ENCODE data around the gene HOXB7.

Gene HOXB7

DNA sequence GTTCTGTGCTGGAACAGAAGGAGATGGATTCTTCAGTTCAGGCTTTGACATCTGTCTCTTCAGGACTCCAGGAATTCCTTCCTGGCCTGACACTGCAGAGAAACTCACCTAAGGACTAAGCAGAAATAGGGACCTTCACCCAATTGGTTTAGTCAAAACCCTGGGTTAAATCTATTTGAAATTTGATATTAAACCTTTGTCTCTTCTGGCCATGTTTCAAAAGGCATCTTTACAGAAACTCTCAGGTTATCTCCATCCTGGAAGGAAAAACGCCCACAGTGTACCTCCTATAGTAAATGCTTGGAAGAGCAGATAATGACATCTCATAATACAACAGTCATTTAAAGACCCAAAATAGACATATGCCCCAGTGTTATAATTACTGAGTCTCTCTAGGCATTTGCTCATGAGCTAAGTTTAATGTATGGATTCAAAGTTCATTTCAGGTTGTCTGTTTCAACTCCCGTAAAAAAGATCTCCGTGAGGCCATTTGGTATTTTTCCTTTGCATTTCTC, 27.1 kb downstream of the HOXB7 start:
- no peak for DNase-seq

GRCh38 chr17:48582750-48583069, 28.1 kb downstream of the HOXB7 start:
- no peak for DNase-seq

DNA sequence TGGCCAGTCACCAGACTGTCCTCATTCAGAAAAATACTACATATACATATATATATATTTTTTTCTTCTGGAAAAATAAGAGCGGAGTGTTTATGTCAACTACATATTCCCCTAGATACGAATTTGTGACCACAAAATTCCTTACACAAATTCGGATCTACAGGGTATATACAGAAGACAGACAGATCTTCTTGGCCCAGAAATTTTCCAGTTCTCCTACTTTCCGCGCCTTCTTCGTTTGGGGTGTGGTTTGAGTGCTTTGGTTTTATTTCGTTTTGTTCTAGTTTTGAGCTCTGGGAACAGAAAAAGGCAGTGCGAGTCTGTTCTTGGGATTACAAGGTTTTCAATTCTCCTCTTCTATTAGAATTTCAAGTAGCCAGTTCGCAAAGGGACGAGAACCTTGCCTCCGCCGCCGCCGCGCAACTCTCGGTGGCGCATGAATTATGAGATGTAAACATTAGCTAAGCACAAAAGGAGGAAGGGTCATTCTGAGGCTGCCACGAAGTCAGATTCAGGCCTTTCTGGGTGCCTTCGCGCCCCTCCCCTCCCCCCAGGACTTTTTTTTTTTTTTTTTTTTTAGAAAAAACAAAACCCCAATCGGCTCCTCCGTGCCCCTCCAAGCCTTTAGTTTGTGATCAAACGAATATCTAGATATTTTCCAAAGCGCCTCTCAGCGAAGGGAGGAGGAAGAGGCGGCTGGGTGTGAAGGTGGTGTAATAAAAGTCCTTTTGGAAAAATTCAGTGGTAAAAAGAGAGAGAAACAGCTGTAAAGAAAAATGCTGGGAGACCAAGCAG, 30.9 kb downstream of the HOXB7 start:
- no peak for DNase-seq

- DNase-seq = no peak
These were observed 31.4 kb downstream of the HOXB7 start for GRCh38 chr17:48579471-48579759.

DNA sequence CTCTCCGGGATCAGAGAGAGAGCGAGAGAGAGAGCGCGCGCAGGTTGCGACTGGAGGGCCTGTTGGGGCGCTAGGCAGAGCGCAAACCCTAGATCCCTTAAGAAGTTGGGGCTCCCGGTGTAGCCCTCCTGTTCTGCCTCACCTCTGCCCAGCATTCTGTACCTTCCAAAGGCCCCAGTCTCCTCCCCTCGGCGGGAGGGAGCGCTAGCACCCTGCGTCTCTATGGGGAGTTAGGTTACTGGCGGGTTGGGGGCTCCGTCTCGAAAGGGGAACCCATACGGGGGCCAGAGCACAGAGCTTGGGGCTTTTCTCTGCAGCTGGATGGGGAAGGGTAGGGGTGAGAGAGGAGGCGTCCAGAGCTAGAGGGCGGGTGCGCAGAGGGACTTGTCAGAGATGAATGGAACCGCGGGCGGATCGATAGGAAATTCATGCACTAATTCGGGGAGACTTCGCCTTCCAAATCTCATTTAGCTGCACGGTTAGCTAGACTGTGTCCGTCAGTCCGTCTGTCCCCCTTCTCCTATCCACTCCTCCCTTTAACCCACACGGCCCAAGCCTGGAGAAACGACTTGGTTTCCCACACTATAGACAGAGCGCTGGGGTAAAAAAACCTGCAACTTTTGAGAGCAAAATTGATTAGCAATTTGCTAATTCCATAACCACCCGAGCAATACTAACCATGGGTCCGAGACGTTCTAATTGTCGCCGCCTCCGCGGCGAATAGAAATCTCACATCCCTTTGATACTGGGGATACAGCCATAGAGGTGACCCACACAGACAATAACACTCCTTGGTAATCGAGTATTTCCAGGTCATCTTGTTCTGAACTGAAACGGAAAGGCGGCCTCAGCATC, 32.0 kb downstream of the HOXB7 start:
- DNase-seq = no peak

DNA sequence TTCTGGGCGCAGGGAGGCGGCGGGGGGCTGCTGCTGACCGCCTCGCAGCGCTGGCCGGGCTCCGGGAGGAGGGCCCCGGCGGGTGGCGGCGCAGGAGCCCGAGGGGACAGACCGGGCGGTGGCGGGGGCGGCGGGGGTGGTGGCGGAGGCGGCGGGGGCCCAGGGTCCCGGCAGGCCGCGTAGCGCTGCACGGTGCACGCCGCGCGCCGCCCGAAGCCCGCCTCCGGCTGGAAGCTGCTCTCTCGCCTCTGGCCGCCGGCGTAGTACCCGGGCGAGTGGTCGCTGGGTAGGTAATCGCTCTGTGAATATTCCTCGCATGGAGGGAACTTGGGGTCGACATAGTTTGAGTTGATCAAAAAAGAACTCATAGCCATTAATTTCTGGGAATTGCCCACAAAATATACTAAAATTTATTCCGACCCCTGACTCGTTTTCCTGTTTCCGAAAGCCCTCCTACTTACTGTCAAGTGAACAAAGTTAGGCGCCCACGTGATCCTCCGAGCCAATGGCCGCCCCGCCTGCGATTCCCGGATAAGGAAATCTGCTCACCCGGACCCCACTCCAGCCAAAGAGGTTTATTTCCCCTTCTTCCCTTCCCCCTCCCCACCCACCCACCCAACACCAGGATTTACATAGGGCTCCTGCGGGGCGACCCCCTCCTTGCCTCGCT, 32.7 kb downstream of the HOXB7 start, which contains the start of gene HOXB4:
HOXB4 (minus strand) TSS at position 405 of the 670 bp plus-strand sequence; CDS start at position 374, 31 bp downstream.
- DNase-seq = peak in 3 of 51 donors; percentile 1 to 10 (median 2)

GRCh38 chr17:48577330-48577945, 33.4 kb downstream of the HOXB7 start:
- no peak for DNase-seq

DNA sequence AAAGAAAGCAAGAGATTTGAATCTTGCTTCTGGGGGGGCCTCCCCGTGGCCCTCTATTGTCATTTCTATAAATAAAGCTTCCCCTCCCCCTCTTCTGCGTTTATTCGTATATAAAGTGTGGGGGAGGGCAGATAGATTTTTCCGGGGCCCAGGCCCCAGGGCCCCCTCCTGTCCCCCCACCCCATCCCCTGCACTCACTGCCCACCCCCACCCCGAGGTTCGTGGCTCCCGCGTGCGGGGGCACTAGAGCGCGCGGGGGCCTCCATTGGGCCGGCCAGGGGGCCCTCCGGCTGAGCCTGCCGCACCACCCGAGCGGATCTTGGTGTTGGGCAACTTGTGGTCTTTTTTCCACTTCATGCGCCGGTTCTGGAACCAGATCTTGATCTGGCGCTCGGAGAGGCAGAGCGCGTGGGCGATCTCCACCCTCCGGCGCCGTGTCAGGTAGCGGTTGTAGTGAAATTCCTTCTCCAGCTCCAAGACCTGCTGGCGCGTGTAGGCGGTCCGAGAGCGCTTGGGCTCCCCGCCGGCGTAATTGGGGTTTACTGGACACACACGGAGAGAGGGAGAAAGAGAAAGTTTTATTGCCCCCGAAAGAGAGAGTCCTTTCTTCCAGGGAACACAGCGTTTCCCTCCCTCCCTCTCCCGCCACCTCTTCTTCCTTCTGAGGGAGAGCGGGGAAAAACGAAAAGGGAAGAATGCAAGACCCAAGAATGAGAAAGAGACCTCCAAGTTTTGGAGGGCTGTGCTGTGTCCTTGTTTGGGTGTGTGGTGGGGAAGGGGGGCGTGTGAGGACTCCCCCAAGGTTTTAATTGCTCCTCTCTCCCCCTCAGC, 34.1 kb downstream of the HOXB7 start:
- DNase-seq = no peak

DNA sequence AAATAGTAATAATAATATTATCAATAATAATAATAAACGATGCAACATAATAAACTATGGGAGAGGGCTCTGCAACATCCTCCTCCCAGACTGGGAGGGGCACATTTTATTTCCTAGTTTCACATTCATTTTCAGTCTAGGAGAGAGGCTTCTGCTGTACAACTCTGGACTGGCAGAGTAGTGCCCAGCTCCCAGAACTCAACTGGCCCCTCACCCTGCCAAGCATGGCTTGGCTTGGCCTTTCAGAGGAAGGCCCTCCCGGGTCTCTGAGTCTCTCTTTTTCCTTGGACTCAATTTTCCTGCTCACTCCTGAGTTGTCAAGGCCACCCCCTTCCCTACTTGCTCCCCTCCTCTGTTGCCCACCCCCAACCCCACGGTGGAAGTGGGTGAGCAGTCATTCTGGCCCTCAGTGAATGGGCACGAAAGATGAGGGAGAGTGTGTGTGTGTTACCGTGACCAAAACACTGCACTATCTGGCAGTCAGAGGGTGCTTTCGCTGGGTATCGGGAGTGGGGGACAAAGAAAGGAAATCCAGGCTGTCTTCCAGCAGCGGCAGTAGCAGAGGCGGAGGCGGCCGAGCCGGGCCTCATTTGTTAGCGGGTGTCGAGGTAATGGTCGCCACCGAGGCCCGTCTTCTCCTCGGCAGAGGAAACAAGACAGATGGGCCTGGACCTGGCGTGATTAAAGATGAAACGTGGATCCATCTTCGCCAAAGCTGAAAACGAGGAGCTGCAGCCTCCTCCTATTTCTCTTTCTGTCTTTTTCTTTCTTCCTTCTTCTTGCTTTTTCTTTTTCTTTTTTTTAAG, 34.9 kb downstream of the HOXB7 start:
- no peak for DNase-seq

GRCh38 chr17:48575066-48575582, 35.7 kb downstream of the HOXB7 start:
- no peak for DNase-seq

GRCh38 chr17:48574505-48575065, 36.2 kb downstream of the HOXB7 start:
- no peak for DNase-seq

- DNase-seq = no peak
These were observed 38.9 kb downstream of the HOXB7 start for GRCh38 chr17:48571826-48572417.

DNA sequence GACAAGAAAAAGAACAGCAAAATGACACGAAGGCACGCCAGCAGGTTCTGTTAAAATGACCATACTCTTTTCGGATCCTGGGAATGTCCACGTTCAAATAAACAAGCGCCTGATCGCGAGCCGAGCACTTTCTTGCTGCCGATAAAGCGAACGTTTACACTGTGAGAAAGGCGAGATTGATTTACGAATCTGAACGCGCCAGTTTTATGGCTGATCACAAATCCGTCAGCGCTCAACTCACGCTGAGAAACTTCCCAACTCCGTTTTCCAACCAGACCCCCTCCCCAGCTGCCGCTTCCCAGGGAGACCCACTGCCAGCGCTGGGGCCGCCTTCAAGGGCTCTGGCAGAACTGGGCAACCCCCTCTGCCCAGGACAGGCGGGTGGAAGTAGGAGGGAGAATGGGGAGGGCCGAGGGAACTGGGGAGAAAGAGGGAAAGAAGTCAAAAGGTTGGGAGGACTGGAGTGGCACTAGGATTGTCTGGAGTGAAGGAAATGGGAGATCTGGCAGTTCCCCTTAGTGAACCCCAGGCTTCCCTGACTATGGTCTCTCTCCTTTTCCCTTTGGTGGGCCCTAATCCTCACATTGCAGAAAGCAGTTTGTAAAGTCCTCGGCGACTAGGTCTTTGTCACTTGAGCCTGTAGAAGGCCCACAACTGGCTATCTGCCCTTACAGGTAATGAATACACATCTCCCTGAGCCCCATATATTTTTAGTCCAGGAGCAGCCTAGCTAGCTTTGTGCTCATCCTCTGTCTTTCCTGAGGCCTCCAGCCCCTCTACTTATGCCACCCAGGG, 39.6 kb downstream of the HOXB7 start:
- DNase-seq = no peak

DNA sequence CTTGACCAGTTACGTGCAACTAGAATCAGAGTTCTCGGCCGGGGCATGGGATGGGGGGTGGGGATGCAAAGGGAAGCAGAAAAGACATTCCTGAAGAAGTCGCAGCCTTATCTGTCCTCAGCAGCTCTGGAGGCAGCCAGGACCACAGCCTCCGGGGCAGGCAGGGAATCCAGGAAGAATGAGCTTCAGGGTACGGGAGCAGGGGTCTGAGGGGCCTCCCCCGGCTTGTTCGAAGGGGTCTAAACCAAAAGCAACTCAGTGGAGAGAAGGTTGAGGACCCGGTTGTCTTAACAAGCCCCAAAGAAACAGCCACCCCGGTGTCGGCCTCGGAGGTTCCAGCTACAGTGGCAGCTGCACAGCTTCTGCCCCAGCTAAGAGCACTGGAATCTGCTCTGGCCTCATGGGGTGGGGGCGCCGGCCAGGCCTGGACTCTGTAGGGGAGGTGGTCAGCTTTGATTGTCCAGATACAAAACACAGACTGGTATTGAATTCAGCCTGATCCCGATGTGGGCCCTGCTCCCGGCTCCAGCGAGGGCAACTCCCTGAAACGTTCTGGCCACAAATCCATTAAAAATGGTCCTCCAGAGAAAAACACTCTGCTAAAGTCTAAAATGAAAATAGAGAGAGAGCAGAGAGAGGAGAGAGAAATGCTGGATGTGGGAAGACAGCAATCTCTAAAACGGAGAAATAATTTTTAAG, 40.3 kb downstream of the HOXB7 start:
- DNase-seq = no peak

DNA sequence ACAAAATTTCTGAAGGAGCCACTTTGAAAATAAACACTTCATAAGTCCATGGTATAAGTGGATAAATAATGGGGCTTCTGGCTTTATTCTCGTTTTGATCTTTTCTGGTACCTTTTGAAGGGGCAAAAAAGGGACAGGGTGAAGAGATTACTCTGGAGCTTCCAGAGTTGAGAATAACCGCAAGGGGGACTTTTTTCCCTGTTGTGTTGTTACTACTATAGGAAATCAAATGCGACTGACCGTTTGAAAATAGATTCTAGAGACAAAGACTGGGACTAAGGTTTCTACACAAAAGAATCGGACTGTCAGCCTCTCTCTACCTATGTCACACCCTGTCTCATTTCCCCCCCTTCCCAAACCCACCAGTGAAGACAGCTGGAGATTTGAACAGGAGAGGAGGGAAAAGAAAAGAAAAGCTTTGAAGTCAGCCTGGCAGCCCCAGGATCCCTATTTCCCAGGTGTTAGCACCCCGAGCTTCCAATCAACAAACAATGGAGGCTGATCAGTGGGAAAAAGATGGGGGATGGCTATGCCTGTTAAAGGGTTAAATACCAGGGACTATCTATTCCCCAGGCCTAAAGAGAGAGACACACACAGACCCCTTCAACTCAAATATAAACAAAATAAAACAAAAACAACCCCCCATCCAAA, 41.0 kb downstream of the HOXB7 start:
- no peak for DNase-seq

DNA sequence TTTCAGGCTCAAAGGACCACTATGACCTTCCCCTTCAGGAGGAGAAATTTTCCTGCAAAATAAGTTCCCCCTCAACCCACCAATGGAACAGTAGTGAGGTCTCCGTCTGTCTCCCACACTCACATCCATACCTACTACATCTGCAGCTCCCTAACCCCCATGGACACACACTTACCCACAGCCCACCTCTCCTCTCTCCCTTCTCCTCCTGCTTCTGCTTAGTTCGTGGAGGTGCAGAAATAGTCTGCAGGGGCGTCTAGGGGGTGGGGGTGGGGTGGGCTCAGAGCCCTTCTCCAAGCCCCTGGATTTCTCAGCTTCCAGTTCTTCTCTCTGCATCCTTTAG, 41.6 kb downstream of the HOXB7 start:
- DNase-seq = no peak
